Measurements from ENCODE around the gene UBE2L5.

GRCh38 chr13:30464496-30465342, 42.4 kb downstream of the UBE2L5 start:
- TF ChIP-seq POLR2A (IDR thresholded peaks at IDR 0.05; ENCODE audit: low read length) (peak; percentile 42), GATA1 (IDR thresholded peaks at IDR 0.05; ENCODE audit: low read depth, low read length) (no peak)

Data from erythroblast (primary cell).